MM.1S (cell line): Measurements from ENCODE around the gene RERE.

Source experiments
- DNase-seq: peaks from one replicate; pipeline ENCODE4 v3.0.0-alpha.2; 2015
- H2AFZ ChIP-seq: fragments of 300-600 bp; sonication (generic); 2 replicates; pipeline ENCODE4 v1.6.0; 2016; ENCODE audit warnings: antibody characterized with exemption, low read length
- H3F3A ChIP-seq: fragments of 300-600 bp; sonication (generic); 2 replicates; pipeline ENCODE4 v1.6.1; 2016; ENCODE audit warnings: mild to moderate bottlenecking, antibody characterized with exemption, low read length, moderate library complexity, mixed read lengths; ENCODE audit not compliant: insufficient read depth
- H3K27ac ChIP-seq: fragments of 300-600 bp; sonication (generic); 2 replicates; pipeline ENCODE4 v1.5.1; 2016; ENCODE audit warnings: mild to moderate bottlenecking, low read length
- H3K27me3 ChIP-seq: fragments of 300-600 bp; sonication (generic); replicated peaks from 2 replicates; pipeline ENCODE4 v1.6.0; 2016; ENCODE audit warnings: low read length; ENCODE audit not compliant: insufficient read depth
- H3K36me3 ChIP-seq: fragments of 300-600 bp; sonication (generic); replicated peaks from 2 replicates; pipeline ENCODE4 v1.6.1; 2016; ENCODE audit warnings: mild to moderate bottlenecking, low read length, mixed read lengths; ENCODE audit not compliant: insufficient read depth
- H3K4me1 ChIP-seq: fragments of 300-600 bp; sonication (generic); 2 replicates; pipeline ENCODE4 v1.6.1; 2016; ENCODE audit warnings: low read length, mixed read lengths
- H3K4me2 ChIP-seq: fragments of 300-600 bp; sonication (generic); 2 replicates; pipeline ENCODE4 v1.6.0; 2016; ENCODE audit warnings: low read depth, low read length
- H3K4me3 ChIP-seq: fragments of 300-600 bp; sonication (generic); 2 replicates; pipeline ENCODE4 v1.5.1; 2016; ENCODE audit warnings: low read length, mixed read lengths
- H3K79me2 ChIP-seq: fragments of 300-600 bp; sonication (generic); 2 replicates; pipeline ENCODE4 v1.6.1; 2016; ENCODE audit warnings: mixed run types, low read length, mixed read lengths
- H3K9ac ChIP-seq: fragments of 300-600 bp; sonication (generic); 2 replicates; pipeline ENCODE4 v1.6.1; 2016; ENCODE audit warnings: low read length, mixed read lengths
- H3K9me2 ChIP-seq: fragments of 300-600 bp; sonication (generic); replicated peaks from 2 replicates; pipeline ENCODE4 v1.6.1; 2016; ENCODE audit warnings: mild to moderate bottlenecking, low read length, mixed read lengths; ENCODE audit not compliant: insufficient read depth
- H3K9me3 ChIP-seq: fragments of 300-600 bp; sonication (generic); replicated peaks from 2 replicates; pipeline ENCODE4 v1.6.1; 2016; ENCODE audit warnings: mild to moderate bottlenecking, low read length, mixed read lengths; ENCODE audit not compliant: insufficient read depth
- H4K20me1 ChIP-seq: fragments of 300-600 bp; sonication (generic); 2 replicates; pipeline ENCODE4 v1.6.1; 2016; ENCODE audit warnings: mild to moderate bottlenecking, low read length, moderate library complexity, mixed read lengths; ENCODE audit not compliant: insufficient read depth
- EZH2 ChIP-seq: fragments of 300-600 bp; sonication (generic); optimal IDR thresholded peaks from 2 replicates; pipeline ENCODE3; 2017; ENCODE audit warnings: low read depth, mild to moderate bottlenecking, antibody characterized with exemption, low read length, mixed read lengths
- EZH2phosphoT487 ChIP-seq: fragments of 300-600 bp; sonication (generic); IDR thresholded peaks from 2 replicates; pipeline ENCODE4 v1.6.1; 2018; ENCODE audit warnings: antibody characterized with exemption, low read length
- TF ChIP-seq, protein P1 (sequence below): fragments of 300-600 bp; sonication (generic); IDR thresholded peaks from 2 replicates; pipeline ENCODE4 v1.5.1; 2016; ENCODE audit warnings: antibody characterized with exemption, low read length, mixed read lengths

RERE gene

DNA sequence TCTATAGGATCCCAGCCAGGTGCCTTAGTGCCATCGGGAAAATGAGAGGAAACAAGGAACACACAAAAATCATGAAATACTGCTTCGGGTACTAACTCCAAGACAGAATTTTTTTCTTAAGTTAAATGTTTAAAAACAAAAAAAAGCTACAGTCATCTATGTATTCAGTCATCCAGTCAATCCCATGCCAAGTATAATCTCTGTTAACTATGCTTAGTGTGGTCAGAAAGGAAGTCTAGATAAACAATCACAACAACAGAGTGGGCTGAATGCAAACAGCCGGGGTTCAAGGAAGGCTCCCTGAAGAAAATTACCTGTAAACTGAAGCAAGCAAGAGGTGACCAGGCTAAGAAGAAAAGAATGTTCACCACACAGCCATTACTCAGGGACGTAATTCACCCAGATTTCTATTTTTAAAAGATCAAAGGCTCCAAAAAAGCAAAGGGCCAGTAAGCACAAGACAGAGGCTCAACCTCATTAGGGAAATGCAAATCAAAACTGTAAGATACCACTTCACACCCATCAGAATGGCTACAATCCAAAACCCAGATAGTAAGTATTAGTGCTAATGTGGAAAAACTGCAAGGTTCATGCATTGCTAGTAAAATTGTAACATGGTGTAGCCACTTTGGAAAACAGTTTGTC, 53.0 kb downstream of the RERE start:
- Histone ChIP-seq H3K27me3 (no peaks in the 10 kb centered on the region), H3K4me2 (no peak overlapping the region), H3K9me2 (no peaks in the 10 kb centered on the region), H3F3A (no peaks in the 10 kb centered on the region), H3K27ac (no peak overlapping the region), H4K20me1 (no peaks in the 10 kb centered on the region), H3K36me3 (no peaks in the 10 kb centered on the region), H2AFZ (no peak overlapping the region), H3K9me3 (no peaks in the 10 kb centered on the region), H3K4me1 (peaks cover 8% of the 10 kb centered on the region; the same call in 1 of the 2 replicates), H3K79me2 (no peaks in the 10 kb centered on the region), H3K4me3 (no peak overlapping the region), H3K9ac (no peak overlapping the region)
- TF ChIP-seq EZH2 (no peak), EZH2phosphoT487 (no peak)
- TF ChIP-seq, protein P1, sequence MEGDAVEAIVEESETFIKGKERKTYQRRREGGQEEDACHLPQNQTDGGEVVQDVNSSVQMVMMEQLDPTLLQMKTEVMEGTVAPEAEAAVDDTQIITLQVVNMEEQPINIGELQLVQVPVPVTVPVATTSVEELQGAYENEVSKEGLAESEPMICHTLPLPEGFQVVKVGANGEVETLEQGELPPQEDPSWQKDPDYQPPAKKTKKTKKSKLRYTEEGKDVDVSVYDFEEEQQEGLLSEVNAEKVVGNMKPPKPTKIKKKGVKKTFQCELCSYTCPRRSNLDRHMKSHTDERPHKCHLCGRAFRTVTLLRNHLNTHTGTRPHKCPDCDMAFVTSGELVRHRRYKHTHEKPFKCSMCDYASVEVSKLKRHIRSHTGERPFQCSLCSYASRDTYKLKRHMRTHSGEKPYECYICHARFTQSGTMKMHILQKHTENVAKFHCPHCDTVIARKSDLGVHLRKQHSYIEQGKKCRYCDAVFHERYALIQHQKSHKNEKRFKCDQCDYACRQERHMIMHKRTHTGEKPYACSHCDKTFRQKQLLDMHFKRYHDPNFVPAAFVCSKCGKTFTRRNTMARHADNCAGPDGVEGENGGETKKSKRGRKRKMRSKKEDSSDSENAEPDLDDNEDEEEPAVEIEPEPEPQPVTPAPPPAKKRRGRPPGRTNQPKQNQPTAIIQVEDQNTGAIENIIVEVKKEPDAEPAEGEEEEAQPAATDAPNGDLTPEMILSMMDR = no peak
- DNase-seq = peak; percentile 12

DNA sequence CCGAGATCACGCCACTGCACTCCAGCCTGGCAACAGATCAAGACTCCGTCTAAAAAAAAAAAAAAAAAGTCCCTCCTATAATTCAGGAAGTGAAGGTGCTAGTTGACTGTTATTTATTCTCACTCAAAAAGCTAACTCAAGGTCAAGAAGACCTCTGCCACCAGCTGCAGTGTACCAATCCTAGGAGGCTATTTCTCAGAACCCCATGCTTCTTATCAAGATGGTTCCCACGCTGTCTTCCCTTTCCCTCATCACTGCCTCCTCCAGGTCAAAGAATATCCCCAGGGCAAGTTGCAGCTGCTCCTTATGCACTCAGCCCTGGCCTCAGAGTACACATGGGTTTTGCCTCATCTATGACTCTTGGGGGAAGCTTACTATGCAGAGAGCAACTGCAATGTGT, 53.6 kb downstream of the RERE start:
- no peak for DNase-seq
- Histone ChIP-seq H3K4me2 (no peak overlapping the region), H3K79me2 (no peaks in the 10 kb centered on the region)

DNA sequence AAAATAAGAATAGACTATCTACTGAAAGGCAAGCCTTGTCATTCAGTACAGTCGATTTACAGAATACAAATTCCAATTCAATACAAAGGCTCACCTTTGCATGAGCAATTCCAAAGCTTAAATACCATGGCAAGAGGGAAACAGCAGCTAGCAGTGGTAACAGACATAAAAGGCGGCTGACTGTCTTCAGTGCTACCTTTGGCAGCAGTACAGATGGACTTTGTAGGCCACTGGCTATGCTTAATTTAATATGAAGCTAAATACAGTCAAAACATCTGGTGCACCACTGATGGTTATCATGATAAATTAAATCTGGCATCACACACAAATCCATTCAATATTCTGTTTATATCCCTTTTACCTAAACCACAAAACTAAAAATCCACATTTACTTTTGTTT, 62.4 kb downstream of the RERE start:
- TF ChIP-seq EZH2 (no peak), EZH2phosphoT487 (no peak)
- TF ChIP-seq, protein P1 = no peak
- Histone ChIP-seq H2AFZ (no peak overlapping the region), H3K9me3 (no peaks in the 10 kb centered on the region), H3K4me1 (no peaks in the 10 kb centered on the region), H4K20me1 (no peaks in the 10 kb centered on the region), H3K79me2 (no peaks in the 10 kb centered on the region), H3K36me3 (no peaks in the 10 kb centered on the region), H3K4me2 (no peak overlapping the region), H3K27ac (no peak overlapping the region), H3K27me3 (no peaks in the 10 kb centered on the region), H3K9ac (no peak overlapping the region), H3F3A (no peaks in the 10 kb centered on the region), H3K4me3 (no peak overlapping the region), H3K9me2 (no peaks in the 10 kb centered on the region)
- DNase-seq = no peak

More for the DNA sequence above, 53.6 kb downstream of the RERE start:
- no peaks in the 10 kb centered on the region for H3K9me3 ChIP-seq
- no peak for TF ChIP-seq EZH2
- TF ChIP-seq, protein P1 = no peak
- no peak for TF ChIP-seq EZH2phosphoT487
- no peaks in the 10 kb centered on the region for H3K27me3 ChIP-seq
- H3K36me3 ChIP-seq = no peaks in the 10 kb centered on the region
- H2AFZ ChIP-seq = no peak overlapping the region
- H3K27ac ChIP-seq = no peak overlapping the region
- H4K20me1 ChIP-seq = no peaks in the 10 kb centered on the region
- H3K9ac ChIP-seq = no peak overlapping the region
- H3K4me1 ChIP-seq = peaks cover 8% of the 10 kb centered on the region; the same call in 1 of the 2 replicates
- H3K9me2 ChIP-seq = no peaks in the 10 kb centered on the region
- no peak overlapping the region for H3K4me3 ChIP-seq
- H3F3A ChIP-seq = no peaks in the 10 kb centered on the region
